AG04450 (cell line): Measurements from ENCODE around the gene PET100. TPM values are rescaled to one million over a fixed set of nuclear protein-coding genes. Genes with fewer than 3 reads are reported as not detected.

Experiments
- CTCF ChIA-PET: fragments of 300-600, 350-600 bp; formaldehyde crosslinking; extraction: SDS; loops from one replicate; lab custom pipeline; 2022; ENCODE audit warnings: antibody characterized with exemption, inconsistent platforms; lab: Charles Lee
- POLR2A ChIA-PET: fragments of 350-600 bp; formaldehyde crosslinking; extraction: SDS; loops from one replicate; lab custom pipeline; 2021; ENCODE audit warnings: antibody characterized with exemption, inconsistent platforms; lab: Yijun Ruan, JAX
- DNase-seq: peaks from one replicate; pipeline ENCODE4 v3.0.0-alpha.2; 2011; ENCODE audit warnings: low read depth, low spot score
- H3K27ac ChIP-seq: one replicate; pipeline ENCODE4 v1.5.1; 2012; ENCODE audit warnings: low read depth, low read length, control low read depth
- H3K27me3 ChIP-seq: one replicate; pipeline ENCODE4 v1.6.0; 2012; ENCODE audit warnings: low read length; ENCODE audit not compliant: control insufficient read depth, insufficient read depth
- H3K4me3 ChIP-seq: 2 replicates; pipeline ENCODE4 v1.5.1; 2011; ENCODE audit warnings: mild to moderate bottlenecking, low read depth, low read length, control low read depth
- H3K9me3 ChIP-seq: 2 replicates; pipeline ENCODE4 v1.5.1; 2012; ENCODE audit warnings: low read length; ENCODE audit not compliant: control insufficient read depth, insufficient read depth
- polyA plus RNA-seq: library from polyadenylated mRNA; depleted of rRNA; stranded (reverse); fragments of >200 nt; gene quantifications from 2 replicates; pipeline ENCODE4 v1.2.3, GENCODE V29; 2011
- TF ChIP-seq, protein P1 (sequence below): IDR thresholded peaks from 2 replicates; pipeline ENCODE4 v1.5.1; 2011; ENCODE audit warnings: low read depth, low read length, control low read depth, inconsistent platforms

The PET100 gene
- polyA plus RNA-seq, 1 experiment = 46.7 TPM

DNA sequence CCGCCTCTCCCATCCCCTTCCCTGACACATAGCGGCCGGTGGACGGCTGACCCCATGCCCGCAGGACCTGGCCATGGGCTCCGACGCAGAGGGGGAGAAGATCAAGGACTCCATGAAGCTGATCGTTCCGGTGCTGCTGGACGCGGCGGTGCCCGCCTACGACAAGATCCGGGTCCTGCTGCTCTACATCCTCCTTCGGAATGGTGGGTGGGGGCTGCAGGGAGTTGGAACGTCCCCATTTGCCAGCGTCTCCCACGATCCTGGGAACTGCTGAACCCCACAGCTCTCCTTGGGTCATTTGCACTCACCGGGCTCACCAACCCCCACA is 14.9 kb downstream of the PET100 start:
- POLR2A ChIA-PET = no interaction called here
- TF ChIP-seq, protein P1, sequence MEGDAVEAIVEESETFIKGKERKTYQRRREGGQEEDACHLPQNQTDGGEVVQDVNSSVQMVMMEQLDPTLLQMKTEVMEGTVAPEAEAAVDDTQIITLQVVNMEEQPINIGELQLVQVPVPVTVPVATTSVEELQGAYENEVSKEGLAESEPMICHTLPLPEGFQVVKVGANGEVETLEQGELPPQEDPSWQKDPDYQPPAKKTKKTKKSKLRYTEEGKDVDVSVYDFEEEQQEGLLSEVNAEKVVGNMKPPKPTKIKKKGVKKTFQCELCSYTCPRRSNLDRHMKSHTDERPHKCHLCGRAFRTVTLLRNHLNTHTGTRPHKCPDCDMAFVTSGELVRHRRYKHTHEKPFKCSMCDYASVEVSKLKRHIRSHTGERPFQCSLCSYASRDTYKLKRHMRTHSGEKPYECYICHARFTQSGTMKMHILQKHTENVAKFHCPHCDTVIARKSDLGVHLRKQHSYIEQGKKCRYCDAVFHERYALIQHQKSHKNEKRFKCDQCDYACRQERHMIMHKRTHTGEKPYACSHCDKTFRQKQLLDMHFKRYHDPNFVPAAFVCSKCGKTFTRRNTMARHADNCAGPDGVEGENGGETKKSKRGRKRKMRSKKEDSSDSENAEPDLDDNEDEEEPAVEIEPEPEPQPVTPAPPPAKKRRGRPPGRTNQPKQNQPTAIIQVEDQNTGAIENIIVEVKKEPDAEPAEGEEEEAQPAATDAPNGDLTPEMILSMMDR = no peak

DNA sequence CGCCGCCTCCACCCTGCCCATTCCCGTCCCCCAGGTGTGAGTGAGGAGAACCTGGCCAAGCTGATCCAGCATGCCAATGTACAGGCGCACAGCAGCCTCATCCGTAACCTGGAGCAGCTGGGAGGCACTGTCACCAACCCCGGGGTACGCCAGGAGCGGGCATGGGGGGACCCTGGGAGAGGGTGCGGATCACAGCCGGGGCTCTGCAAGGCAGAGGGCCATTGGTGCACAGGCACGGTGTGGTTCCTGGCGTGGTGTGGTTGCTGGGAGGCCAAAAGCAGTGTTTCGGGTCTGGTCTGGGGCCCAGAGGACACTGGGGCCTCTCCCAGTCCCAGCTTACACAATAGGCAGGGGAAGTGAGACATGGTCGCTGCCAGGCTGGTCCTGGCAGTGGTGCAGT is 15.6 kb downstream of the PET100 start:
- ChIA-PET POLR2A (no interaction called here), CTCF (no interaction called here)
- TF ChIP-seq, protein P1 = no peak

More for the DNA sequence above, 14.9 kb downstream of the PET100 start:
- Histone ChIP-seq H3K27me3 (no peaks in the 10 kb centered on the region), H3K9me3 (peaks cover 19% of the 10 kb centered on the region; the same call in 1 of the 2 replicates), H3K27ac (no peak overlapping the region), H3K4me3 (no peak overlapping the region)
- no peak for DNase-seq
- CTCF ChIA-PET = no interaction called here

DNA sequence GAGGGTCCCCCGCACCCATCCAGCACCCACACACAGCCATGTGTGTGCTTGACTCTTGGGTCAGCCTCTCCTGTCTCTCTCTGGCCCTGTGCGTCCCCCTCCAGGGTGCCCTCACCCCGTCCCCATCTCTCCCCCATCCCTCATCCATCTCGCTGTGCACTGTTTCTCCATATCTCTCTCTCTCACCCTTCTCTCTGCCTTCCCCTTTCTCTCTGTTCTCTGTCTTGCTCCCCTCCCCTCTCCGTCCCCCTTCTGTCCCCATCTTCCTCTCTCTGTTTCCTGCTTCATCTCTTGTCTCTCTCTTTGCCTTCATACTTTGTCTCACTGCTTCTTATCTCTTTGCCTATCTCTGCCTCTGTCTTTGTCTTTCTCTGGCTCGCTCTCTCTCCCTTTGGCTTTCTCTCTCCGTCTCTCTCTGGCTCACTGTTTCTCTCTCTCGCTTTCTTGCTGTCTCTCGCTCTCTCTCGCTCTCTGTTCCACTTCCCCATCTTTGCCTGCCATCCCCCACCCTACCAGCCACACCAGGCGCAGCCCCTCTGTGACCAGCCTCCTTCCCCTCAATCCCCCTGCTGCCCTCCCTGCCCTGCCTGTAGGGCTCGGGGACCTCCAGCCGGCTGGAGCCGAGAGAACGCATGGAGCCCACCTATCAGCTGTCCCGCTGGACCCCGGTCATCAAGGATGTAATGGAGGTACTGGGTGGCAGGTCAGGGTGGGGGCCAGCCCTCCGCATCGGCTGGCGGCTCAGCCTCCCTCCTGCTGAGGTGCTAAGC is 16.2 kb downstream of the PET100 start:
- TF ChIP-seq, protein P1 = no peak
- Histone ChIP-seq H3K4me3 (no peak overlapping the region), H3K27me3 (peaks cover 2% of the 10 kb centered on the region), H3K27ac (no peak overlapping the region), H3K9me3 (peaks cover 14% of the 10 kb centered on the region; the same call in 1 of the 2 replicates)
- DNase-seq = no peak
- POLR2A ChIA-PET = no interaction called here
- CTCF ChIA-PET = no interaction called here

More for the DNA sequence above, 15.6 kb downstream of the PET100 start:
- DNase-seq = no peak
- Histone ChIP-seq H3K4me3 (no peak overlapping the region), H3K9me3 (peaks cover 19% of the 10 kb centered on the region; the same call in 1 of the 2 replicates), H3K27ac (no peak overlapping the region), H3K27me3 (no peaks in the 10 kb centered on the region)

DNA sequence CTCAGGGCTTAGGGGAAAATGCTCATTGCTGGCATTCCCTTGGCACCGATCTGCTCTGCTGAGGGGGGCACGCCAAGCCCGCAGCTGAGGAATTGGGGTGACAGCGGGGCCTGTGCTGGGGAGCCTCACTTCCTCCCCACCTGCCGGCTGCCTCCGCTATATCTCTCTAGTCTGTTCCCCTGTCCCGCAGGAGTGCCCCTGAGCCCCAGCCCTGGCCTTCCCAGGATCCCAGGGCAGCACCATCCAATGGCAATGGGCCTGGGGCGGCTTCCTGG is 16.8 kb downstream of the PET100 start:
- Histone ChIP-seq H3K27ac (no peak overlapping the region), H3K4me3 (no peak overlapping the region), H3K27me3 (peaks cover 2% of the 10 kb centered on the region), H3K9me3 (peaks cover 12% of the 10 kb centered on the region; the same call in 1 of the 2 replicates)
- DNase-seq = no peak
- POLR2A ChIA-PET = no interaction called here
- CTCF ChIA-PET = no interaction called here
- TF ChIP-seq, protein P1 = no peak

DNA sequence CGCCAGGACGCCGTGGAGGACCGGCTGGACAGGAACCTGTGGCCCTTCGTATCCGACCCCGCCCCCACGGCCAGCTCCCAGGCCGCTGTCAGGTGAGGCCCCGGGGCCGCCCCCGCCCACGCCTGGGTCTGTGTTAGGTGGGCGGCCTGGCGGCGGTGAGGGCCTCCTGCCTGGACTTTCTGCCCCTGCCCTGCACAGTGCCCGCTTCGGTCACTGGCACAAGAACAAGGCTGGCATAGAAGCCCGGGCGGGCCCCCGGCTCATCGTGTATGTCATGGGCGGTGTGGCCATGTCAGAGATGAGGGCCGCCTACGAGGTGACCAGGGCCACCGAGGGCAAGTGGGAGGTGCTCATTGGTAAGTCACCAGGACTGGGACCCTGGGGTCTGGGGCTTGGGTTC is 17.6 kb downstream of the PET100 start:
- ChIA-PET POLR2A (no interaction called here), CTCF (no interaction called here)
- Histone ChIP-seq H3K27ac (no peak overlapping the region), H3K27me3 (peaks cover 2% of the 10 kb centered on the region), H3K4me3 (no peak overlapping the region), H3K9me3 (peaks cover 12% of the 10 kb centered on the region; the same call in 1 of the 2 replicates)
- DNase-seq = no peak
- TF ChIP-seq, protein P1 = no peak
